NCI-H748 (cell line): ENCODE data around the gene PCDHB7.
A peak's percentile ranks its signal among the peaks of the same experiment; 100 is the strongest.
"Not testable (repeated sequence)": the region's sequence is repeated elsewhere in the genome, so short reads cannot be mapped to it uniquely, and the experiment has no call there.

Source experiments
- DNase-seq: peaks from one replicate; lab custom pipeline; 2025; ENCODE audit not compliant: unreplicated experiment; lab: John Stamatoyannopoulos, UW

The PCDHB7 gene

GRCh38 chr5:141179876-141180275, 7.4 kb downstream of the PCDHB7 start:
- not testable (repeated sequence) for DNase-seq

DNA sequence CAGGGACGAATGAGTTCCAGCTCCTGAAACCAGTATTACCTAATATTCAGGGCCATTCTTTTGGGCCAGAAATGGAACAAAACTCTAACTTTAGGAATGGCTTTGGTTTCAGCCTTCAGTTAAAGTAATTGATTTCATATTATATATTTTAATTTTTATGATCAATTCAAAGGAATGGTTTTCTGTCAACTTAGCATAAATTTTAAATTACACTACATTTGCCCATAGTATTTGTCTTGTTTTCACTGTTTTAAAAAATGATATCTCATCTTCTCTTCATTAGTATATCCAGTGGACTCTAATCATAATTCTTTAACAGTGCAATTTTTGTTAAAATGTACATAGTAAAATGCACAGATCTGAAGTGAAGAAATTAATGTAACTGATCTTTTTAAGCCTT, 7.9 kb downstream of the PCDHB7 start:
- DNase-seq: no peak

- DNase-seq: peak; percentile 60
These were observed 9.8 kb downstream of the PCDHB7 start, which contains the start of gene PCDHB16 for GRCh38 chr5:141182248-141182647. TSS of gene PCDHB16 (plus strand) at chr5:141182387. CDS start at chr5:141182560, 173 bp downstream.

DNA sequence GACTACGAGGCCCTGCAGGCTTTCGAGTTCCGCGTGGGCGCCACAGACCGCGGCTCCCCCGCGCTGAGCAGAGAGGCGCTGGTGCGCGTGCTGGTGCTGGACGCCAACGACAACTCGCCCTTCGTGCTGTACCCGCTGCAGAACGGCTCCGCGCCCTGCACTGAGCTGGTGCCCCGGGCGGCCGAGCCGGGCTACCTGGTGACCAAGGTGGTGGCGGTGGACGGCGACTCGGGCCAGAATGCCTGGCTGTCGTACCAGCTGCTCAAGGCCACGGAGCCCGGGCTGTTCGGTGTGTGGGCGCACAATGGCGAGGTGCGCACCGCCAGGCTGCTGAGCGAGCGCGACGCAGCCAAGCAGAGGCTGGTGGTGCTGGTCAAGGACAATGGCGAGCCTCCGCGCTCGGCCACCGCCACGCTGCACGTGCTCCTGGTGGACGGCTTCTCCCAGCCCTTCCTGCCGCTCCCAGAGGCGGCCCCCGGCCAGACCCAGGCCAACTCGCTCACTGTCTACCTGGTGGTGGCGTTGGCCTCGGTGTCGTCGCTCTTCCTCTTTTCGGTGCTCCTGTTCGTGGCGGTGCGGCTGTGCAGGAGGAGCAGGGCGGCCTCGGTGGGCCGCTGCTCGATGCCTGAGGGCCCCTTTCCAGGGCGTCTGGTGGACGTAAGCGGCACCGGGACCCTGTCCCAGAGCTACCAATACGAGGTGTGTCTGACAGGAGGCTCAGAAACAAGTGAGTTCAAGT, 11.8 kb downstream of the PCDHB7 start:
- DNase-seq: not testable (repeated sequence)

GRCh38 chr5:141186897-141187512, 14.6 kb downstream of the PCDHB7 start, which contains the start of gene PCDHB9:
TSS of gene PCDHB9 (plus strand) at chr5:141187161. CDS start at chr5:141187319, 158 bp downstream.
- DNase-seq: peak; percentile 83

GRCh38 chr5:141188682-141189081, 16.2 kb downstream of the PCDHB7 start:
- DNase-seq: not testable (repeated sequence)

- not testable (repeated sequence) for DNase-seq
These were observed 16.7 kb downstream of the PCDHB7 start for GRCh38 chr5:141189131-141189530.

- DNase-seq: peak; percentile 85
These were observed 19.8 kb downstream of the PCDHB7 start, which contains the start of gene PCDHB10 for GRCh38 chr5:141192110-141192725. TSS of gene PCDHB10 (plus strand) at chr5:141192353. CDS start at chr5:141192553, 200 bp downstream.

DNA sequence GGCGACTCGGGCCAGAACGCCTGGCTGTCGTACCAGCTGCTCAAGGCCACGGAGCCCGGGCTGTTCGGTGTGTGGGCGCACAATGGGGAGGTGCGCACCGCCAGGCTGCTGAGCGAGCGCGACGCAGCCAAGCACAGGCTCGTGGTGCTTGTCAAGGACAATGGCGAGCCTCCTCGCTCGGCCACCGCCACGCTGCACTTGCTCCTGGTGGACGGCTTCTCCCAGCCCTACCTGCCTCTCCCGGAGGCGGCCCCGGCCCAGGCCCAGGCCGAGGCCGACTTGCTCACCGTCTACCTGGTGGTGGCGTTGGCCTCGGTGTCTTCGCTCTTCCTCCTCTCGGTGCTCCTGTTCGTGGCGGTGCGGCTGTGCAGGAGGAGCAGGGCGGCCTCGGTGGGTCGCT, 21.9 kb downstream of the PCDHB7 start:
- DNase-seq: not testable (repeated sequence)

DNA sequence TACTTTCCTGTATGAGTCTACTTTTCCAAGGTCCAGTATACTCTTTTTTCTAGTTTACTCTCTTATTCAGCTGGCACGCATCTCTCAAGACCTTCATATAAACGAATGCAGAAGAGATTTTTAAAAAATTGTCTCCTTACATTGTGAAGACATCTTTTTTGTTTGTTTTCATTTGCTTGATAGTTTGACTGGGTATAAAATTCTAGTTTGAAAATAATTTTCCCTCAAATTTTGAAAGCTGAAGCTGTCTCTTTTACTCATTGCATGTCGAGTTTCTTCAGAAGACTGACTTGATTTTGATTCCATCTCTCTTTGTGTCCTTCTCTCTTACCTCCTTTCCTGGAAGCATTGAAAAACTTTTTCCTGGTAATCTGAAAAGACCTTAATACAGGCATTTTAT, 23.9 kb downstream of the PCDHB7 start:
- no peak for DNase-seq

DNA sequence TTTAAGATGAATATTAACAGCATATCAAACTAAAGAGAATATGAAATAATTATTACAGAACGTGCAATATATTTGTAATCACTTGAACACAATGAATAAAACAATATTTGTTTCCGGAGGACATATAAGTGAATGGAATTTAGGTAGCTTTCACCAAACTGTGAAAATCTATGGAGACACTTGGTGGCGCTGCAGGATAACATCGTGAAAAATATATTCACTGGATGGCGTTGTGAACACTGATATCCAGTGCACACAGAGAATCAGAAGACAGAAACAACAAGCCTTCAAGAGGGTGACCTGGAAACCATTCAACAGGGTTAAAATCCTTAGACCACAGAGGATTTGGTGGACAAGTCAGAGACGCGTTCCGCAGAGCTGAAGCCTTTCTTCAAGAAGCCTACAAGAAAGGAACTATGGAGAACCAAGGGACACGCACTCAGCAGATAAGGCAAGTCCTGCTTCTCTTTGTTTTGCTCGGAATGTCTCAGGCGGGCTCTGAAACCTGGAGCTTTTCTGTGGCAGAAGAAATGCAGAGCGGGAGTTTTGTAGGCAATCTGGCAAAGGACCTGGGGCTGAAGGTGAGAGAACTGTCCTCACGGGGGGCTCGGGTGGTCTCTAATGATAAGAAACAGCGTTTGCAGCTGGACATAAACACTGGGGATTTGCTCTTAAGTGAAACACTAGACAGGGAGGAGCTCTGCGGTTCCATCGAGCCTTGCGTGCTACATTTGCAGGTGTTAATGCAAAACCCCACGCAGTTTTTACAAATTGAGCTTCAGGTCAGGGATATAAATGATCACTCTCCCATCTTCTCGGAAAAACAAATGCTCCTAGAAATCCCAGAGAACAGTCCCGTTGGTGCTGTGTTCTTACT, 27.2 kb downstream of the PCDHB7 start, which contains the start of gene PCDHB11:
TSS of gene PCDHB11 (plus strand) at position 269 of the 877 bp plus-strand sequence. CDS start at position 417, 148 bp downstream.
- peak; percentile 86 for DNase-seq

- not testable (repeated sequence) for DNase-seq
These were observed 28.7 kb downstream of the PCDHB7 start for GRCh38 chr5:141201126-141201525.

GRCh38 chr5:141201646-141202045, 29.2 kb downstream of the PCDHB7 start:
- not testable (repeated sequence) for DNase-seq

GRCh38 chr5:141208478-141208877, 36.0 kb downstream of the PCDHB7 start, which contains the start of gene PCDHB12:
TSS of gene PCDHB12 (plus strand) at chr5:141208719. CDS start at chr5:141208908, 189 bp downstream.
- DNase-seq: peak; percentile 87

DNA sequence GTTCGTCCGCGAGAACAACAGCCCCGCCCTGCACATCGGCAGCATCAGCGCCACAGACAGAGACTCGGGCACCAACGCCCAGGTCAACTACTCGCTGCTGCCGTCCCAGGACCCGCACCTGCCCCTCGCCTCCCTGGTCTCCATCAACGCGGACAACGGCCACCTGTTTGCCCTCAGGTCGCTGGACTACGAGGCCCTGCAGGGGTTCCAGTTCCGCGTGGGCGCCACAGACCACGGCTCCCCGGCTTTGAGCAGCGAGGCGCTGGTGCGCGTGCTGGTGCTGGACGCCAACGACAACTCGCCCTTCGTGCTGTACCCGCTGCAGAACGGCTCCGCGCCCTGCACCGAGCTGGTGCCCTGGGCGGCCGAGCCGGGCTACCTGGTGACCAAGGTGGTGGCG, 37.8 kb downstream of the PCDHB7 start:
- not testable (repeated sequence) for DNase-seq

DNA sequence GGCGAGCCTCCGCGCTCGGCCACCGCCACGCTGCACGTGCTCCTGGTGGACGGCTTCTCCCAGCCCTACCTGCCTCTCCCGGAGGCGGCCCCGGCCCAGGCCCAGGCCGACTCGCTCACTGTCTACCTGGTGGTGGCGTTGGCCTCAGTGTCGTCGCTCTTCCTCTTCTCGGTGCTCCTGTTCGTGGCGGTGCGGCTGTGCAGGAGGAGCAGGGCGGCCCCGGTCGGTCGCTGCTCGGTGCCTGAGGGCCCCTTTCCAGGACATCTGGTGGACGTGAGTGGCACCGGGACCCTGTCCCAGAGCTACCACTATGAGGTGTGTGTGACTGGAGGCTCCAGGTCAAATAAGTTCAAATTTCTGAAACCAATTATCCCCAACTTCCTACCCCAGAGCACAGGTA, 38.4 kb downstream of the PCDHB7 start:
- DNase-seq: not testable (repeated sequence)

- DNase-seq: peak; percentile 72
These were observed 41.4 kb downstream of the PCDHB7 start, which contains the start of gene PCDHB13 for GRCh38 chr5:141213656-141214339. TSS of gene PCDHB13 (plus strand) at chr5:141213919. CDS start at chr5:141214124, 205 bp downstream.

GRCh38 chr5:141214583-141214982, 42.1 kb downstream of the PCDHB7 start:
- DNase-seq: not testable (repeated sequence)

- not testable (repeated sequence) for DNase-seq
These were observed 43.1 kb downstream of the PCDHB7 start for GRCh38 chr5:141215504-141215903.

DNA sequence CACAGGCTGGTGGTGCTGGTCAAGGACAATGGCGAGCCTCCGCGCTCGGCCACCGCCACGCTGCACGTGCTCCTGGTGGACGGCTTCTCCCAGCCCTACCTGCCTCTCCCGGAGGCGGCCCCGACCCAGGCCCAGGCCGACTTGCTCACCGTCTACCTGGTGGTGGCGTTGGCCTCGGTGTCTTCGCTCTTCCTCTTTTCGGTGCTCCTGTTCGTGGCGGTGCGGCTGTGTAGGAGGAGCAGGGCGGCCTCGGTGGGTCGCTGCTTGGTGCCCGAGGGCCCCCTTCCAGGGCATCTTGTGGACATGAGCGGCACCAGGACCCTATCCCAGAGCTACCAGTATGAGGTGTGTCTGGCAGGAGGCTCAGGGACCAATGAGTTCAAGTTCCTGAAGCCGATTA, 43.6 kb downstream of the PCDHB7 start:
- not testable (repeated sequence) for DNase-seq
